Gastrocnemius medialis (tissue), 4 donors: ENCODE measurements around the gene LRFN2. TPM values are rescaled to one million over a fixed set of nuclear protein-coding genes. Genes with fewer than 3 reads are reported as not detected.

Source experiments
- ATAC-seq, 2 donors: fragments of 150-250 bp; one replicate each; pipeline ENCODE4 v1.9.1; 2016
- DNase-seq, 2 donors: peaks; one replicate each; pipeline ENCODE4 v3.0.0-alpha.2; 2019
- H3K27ac ChIP-seq, 4 donors: fragments of 200-600 bp; sonication (generic); 1 replicate in 1 of 4; 2 replicates in 3 of 4; pipeline ENCODE4 v1.5.1; 2016 to 2018; ENCODE audit warnings: mild to moderate bottlenecking in 2 of 4, moderate library complexity in 1 of 4
- H3K27me3 ChIP-seq, 3 donors: fragments of 200-600 bp; sonication (generic) in 2 of 3; 1 replicate in 1 of 3; 2 replicates in 2 of 3; pipeline versions ENCODE4 v1.5.1 to v1.6.0; 2016 to 2019; ENCODE audit warnings: mild to moderate bottlenecking in 1 of 3, moderate library complexity in 1 of 3
- H3K36me3 ChIP-seq, 2 donors: fragments of 200-600 bp; sonication (generic) in 1 of 2; one replicate each; pipeline ENCODE4 v1.5.1; 2017 to 2018
- H3K4me1 ChIP-seq, 2 donors: fragments of 200-600 bp; sonication (generic) in 1 of 2; one replicate each; pipeline ENCODE4 v1.5.1; 2016 to 2017; ENCODE audit warnings: mild to moderate bottlenecking in 2 of 2
- H3K4me3 ChIP-seq, 4 donors: fragments of 200-600 bp; sonication (generic) in 3 of 4; 1 replicate in 1 of 4; 2 replicates in 3 of 4; pipeline ENCODE4 v1.5.1; 2016 to 2019; ENCODE audit warnings: mild to moderate bottlenecking in 2 of 4
- H3K9me3 ChIP-seq, 3 donors: fragments of 200-600 bp; sonication (generic) in 2 of 3; 1 replicate in 1 of 3; 2 replicates in 2 of 3; pipeline ENCODE4 v1.5.1; 2016 to 2019
- POLR2A ChIP-seq, 2 donors: fragments of 450-650 bp; IDR thresholded peaks; one replicate each; pipeline ENCODE4 v1.6.1; 2017; ENCODE audit warnings: antibody characterized with exemption in 2 of 2, mild to moderate bottlenecking in 2 of 2, moderate library complexity in 2 of 2
- in situ Hi-C, 4 donors: fragments of 200-750 bp; cut with MboI; loops; one replicate each; pipeline versions ENCODE4 v1.15.0 to v1.8.0; 2017; ENCODE audit warnings: low sequenced_read_pairs in 4 of 4
- intact Hi-C: fragments of 100-400 bp; cut with DNase I; formaldehyde crosslinking; loops from one replicate; pipeline ENCODE4 v1.15.1; 2023; ENCODE audit warnings: low total_unique reads
- total RNA-seq, 4 donors: library from RNA; depleted of rRNA; stranded (reverse); fragments of >200 nt; gene quantifications; one replicate each; pipeline versions ENCODE4 v1.1.0 to v1.2.3, GENCODE V29; 2016
- TF ChIP-seq, protein P1 (sequence below), 5 experiments: fragments of 450-650 bp in 3 of 5; fragments of 200-600 bp in 2 of 5; sonication (generic) in 2 of 5; IDR thresholded peaks in 4 of 5; conservative IDR thresholded peaks in 1 of 5; 1 replicate in 4 of 5; 2 replicates in 1 of 5; pipeline ENCODE4 v1.5.1; 2016 to 2019; ENCODE audit warnings: antibody characterized with exemption in 5 of 5, mild to moderate bottlenecking in 3 of 5, moderate library complexity in 3 of 5

LRFN2 gene
- total RNA-seq, 4 donors from 2014 or later = not detected

DNA sequence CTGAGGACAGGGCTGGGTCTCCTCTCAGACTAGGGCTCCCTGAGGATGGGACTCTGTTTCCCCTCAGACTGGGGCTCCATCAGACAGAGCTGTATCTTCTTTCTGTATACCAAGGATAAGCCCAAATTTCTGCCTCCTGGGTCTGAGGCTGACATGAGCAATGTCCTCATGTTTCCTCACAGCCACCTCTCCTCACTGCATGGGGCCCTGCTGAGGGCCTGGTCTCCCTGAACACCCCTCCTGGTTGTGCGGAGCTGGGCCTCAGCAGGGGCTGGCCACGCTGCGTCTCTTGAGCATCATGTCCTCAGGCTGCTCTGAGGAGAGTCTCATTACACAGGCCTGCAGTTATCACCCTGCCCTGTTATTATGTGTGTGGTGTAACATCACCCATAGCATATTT lies 144.6 kb downstream of the LRFN2 start:
- Histone ChIP-seq H3K4me1 (no peaks in the 10 kb centered on the region), H3K27ac (no peak overlapping the region), H3K27me3 (no peaks in the 10 kb centered on the region), H3K9me3 (no peaks in the 10 kb centered on the region), H3K36me3 (no peaks in the 10 kb centered on the region), H3K4me3 (no peak overlapping the region)
- DNase-seq (no peak), ATAC-seq (no peak)
- intact Hi-C loops = no loop called here
- TF ChIP-seq, protein P1, sequence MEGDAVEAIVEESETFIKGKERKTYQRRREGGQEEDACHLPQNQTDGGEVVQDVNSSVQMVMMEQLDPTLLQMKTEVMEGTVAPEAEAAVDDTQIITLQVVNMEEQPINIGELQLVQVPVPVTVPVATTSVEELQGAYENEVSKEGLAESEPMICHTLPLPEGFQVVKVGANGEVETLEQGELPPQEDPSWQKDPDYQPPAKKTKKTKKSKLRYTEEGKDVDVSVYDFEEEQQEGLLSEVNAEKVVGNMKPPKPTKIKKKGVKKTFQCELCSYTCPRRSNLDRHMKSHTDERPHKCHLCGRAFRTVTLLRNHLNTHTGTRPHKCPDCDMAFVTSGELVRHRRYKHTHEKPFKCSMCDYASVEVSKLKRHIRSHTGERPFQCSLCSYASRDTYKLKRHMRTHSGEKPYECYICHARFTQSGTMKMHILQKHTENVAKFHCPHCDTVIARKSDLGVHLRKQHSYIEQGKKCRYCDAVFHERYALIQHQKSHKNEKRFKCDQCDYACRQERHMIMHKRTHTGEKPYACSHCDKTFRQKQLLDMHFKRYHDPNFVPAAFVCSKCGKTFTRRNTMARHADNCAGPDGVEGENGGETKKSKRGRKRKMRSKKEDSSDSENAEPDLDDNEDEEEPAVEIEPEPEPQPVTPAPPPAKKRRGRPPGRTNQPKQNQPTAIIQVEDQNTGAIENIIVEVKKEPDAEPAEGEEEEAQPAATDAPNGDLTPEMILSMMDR (IDR thresholded peaks at IDR 0.05 in 4 of 5, conservative IDR thresholded peaks at IDR 0.05 in 1 of 5) = no peak
- TF ChIP-seq POLR2A (IDR thresholded peaks at IDR 0.05) = no peak
- in situ Hi-C loops = no loop called here

GRCh38 chr6:40441150-40441549 lies 146.0 kb downstream of the LRFN2 start:
- no peak for ATAC-seq

DNA sequence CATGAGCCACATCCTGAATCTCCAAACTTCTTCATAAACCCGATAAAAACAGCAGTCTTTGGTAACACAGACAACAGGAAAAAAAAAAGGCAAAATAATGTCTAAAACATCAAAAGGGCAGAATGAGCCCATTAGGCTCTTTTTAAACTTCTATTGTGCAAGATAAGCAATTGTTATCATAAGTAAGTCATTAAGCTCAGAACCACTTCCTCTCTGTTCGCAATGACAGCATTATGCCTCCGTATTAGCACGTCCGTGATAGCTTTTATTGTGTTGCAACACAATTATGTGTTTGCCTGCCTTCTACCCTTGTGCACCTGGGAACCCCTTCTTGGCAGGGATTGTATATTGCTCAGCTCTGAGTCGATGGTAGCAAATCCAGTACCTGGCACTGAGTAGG lies 147.1 kb downstream of the LRFN2 start:
- Histone ChIP-seq H3K36me3 (no peaks in the 10 kb centered on the region), H3K27me3 (no peaks in the 10 kb centered on the region), H3K4me1 (peaks cover 0 to 9% of the 10 kb centered on the region in 2 donors), H3K9me3 (no peaks in the 10 kb centered on the region), H3K27ac (no peak overlapping the region), H3K4me3 (no peak overlapping the region)
- TF ChIP-seq, protein P1 (IDR thresholded peaks at IDR 0.05 in 4 of 5, conservative IDR thresholded peaks at IDR 0.05 in 1 of 5) = no peak
- TF ChIP-seq POLR2A (IDR thresholded peaks at IDR 0.05) = no peak
- DNase-seq = no peak
- ATAC-seq = no peak
- in situ Hi-C loops = no loop called here
- intact Hi-C loops = no loop called here

More at GRCh38 chr6:40441150-40441549, 146.0 kb downstream of the LRFN2 start:
- H3K4me3 ChIP-seq = no peak overlapping the region
- H3K4me1 ChIP-seq = peaks cover 0 to 9% of the 10 kb centered on the region in 2 donors
- intact Hi-C loops (no loop called here), in situ Hi-C loops (no loop called here)
- H3K27me3 ChIP-seq = no peaks in the 10 kb centered on the region
- no peak overlapping the region for H3K27ac ChIP-seq
- H3K9me3 ChIP-seq = no peaks in the 10 kb centered on the region
- no peaks in the 10 kb centered on the region for H3K36me3 ChIP-seq
- no peak for TF ChIP-seq POLR2A (IDR thresholded peaks at IDR 0.05)
- TF ChIP-seq, protein P1 (IDR thresholded peaks at IDR 0.05 in 4 of 5, conservative IDR thresholded peaks at IDR 0.05 in 1 of 5) = no peak
- DNase-seq = no peak

- Histone ChIP-seq H3K4me1 (peaks cover 0 to 9% of the 10 kb centered on the region in 2 donors), H3K36me3 (no peaks in the 10 kb centered on the region), H3K4me3 (no peak overlapping the region), H3K27ac (no peak overlapping the region), H3K27me3 (no peaks in the 10 kb centered on the region), H3K9me3 (no peaks in the 10 kb centered on the region)
- DNase-seq (no peak), ATAC-seq (no peak)
- intact Hi-C loops (no loop called here), in situ Hi-C loops (no loop called here)
- no peak for TF ChIP-seq POLR2A (IDR thresholded peaks at IDR 0.05)
- TF ChIP-seq, protein P1 (IDR thresholded peaks at IDR 0.05 in 4 of 5, conservative IDR thresholded peaks at IDR 0.05 in 1 of 5) = no peak
Observed at GRCh38 chr6:40439026-40439800, 148.0 kb downstream of the LRFN2 start.
